Body of pancreas (tissue), 4 donors: ENCODE measurements around the gene HSP90AB1. TPM values are rescaled to one million over a fixed set of nuclear protein-coding genes. Genes with fewer than 3 reads are reported as not detected.

Source experiments
- ATAC-seq: fragments of 150-250 bp; one replicate; pipeline ENCODE4 v1.9.1; 2016
- DNase-seq, 4 donors: peaks; one replicate each; pipeline ENCODE4 v3.0.0-alpha.2; 2019
- H3K27ac ChIP-seq, 4 donors: fragments of 200-600 bp; sonication (generic); 1 replicate in 3 of 4; 2 replicates in 1 of 4; pipeline versions ENCODE4 v1.5.1 to v1.6.1; 2016 to 2019; ENCODE audit warnings: mild to moderate bottlenecking in 1 of 4, mixed read lengths in 1 of 4, moderate library complexity in 1 of 4
- H3K27me3 ChIP-seq, 2 donors: fragments of 200-600 bp; sonication (generic); one replicate each; pipeline ENCODE4 v1.6.0; 2016; ENCODE audit warnings: mild to moderate bottlenecking in 1 of 2
- H3K36me3 ChIP-seq, 2 donors: fragments of 200-600 bp; sonication (generic); replicated peaks in 1 of 2; 2 replicates each; pipeline ENCODE4 v1.5.1; 2016; ENCODE audit warnings: low read depth in 2 of 2; ENCODE audit not compliant: insufficient read depth in 1 of 2
- H3K4me1 ChIP-seq: fragments of 200-600 bp; sonication (generic); one replicate; pipeline ENCODE4 v1.6.0; 2016
- H3K4me3 ChIP-seq, 2 donors: fragments of 200-600 bp; sonication (generic); 1 replicate in 1 of 2; 2 replicates in 1 of 2; pipeline ENCODE4 v1.5.1; 2016 to 2019
- H3K9me3 ChIP-seq, 3 donors: fragments of 200-600 bp; sonication (generic); 1 replicate in 2 of 3; 2 replicates in 1 of 3; pipeline ENCODE4 v1.5.1; 2016
- POLR2A ChIP-seq, 3 donors: fragments of 450-650 bp; IDR thresholded peaks; one replicate each; pipeline ENCODE4 v1.6.1; 2016; ENCODE audit warnings: antibody characterized with exemption in 3 of 3, mild to moderate bottlenecking in 2 of 3
- WGBS, 2 donors: methylation state at CpG; one replicate each; pipeline ENCODE4 v1.1.5; 2017; 5-methylcytosine and 5-hydroxymethylcytosine counted together
- intact Hi-C: fragments of 100-400 bp; cut with DNase I; formaldehyde crosslinking; loops from one replicate; pipeline ENCODE4 v1.15.1; 2023
- total RNA-seq, 2 donors: library from RNA; depleted of rRNA; stranded (reverse); fragments of >200 nt; gene quantifications; one replicate each; pipeline ENCODE4 v1.1.0, GENCODE V29; 2016
- TF ChIP-seq, protein P1 (sequence below), 7 experiments: fragments of 450-650 bp in 4 of 7; fragments of 200-600 bp in 3 of 7; sonication (generic) in 3 of 7; IDR thresholded peaks; one replicate each; pipeline ENCODE4 v1.5.1; 2016 to 2019; ENCODE audit warnings: antibody characterized with exemption in 7 of 7

The HSP90AB1 gene
- total RNA-seq, 2 donors from 2014 or later, result 269 to 441 TPM

DNA sequence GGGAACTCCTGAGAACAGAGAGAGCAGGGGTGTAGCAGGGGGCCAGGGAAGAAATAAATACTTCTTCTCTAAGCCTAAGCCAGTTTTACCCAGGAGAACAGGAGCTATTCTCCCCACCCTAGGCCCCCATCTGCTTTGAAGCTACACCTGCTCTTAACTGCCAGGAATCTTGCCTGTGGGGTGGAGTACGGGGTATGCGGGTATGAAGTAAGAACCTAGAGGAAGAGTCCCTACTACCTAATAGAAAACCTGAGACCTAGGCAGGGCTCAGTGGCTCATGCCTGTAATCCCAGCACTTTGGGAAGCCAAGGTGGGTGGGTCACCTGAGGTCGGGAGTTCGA is 22.0 kb upstream of the HSP90AB1 start:
- peaks cover 0 to 2% of the 10 kb centered on the region in 2 donors for H3K36me3 ChIP-seq
- H3K9me3 ChIP-seq, result no peaks in the 10 kb centered on the region
- H3K4me1 ChIP-seq, result peaks cover 91% of the 10 kb centered on the region
- no peak for DNase-seq
- no peak for ATAC-seq
- no peak for TF ChIP-seq POLR2A (IDR thresholded peaks at IDR 0.05)
- TF ChIP-seq, protein P1, sequence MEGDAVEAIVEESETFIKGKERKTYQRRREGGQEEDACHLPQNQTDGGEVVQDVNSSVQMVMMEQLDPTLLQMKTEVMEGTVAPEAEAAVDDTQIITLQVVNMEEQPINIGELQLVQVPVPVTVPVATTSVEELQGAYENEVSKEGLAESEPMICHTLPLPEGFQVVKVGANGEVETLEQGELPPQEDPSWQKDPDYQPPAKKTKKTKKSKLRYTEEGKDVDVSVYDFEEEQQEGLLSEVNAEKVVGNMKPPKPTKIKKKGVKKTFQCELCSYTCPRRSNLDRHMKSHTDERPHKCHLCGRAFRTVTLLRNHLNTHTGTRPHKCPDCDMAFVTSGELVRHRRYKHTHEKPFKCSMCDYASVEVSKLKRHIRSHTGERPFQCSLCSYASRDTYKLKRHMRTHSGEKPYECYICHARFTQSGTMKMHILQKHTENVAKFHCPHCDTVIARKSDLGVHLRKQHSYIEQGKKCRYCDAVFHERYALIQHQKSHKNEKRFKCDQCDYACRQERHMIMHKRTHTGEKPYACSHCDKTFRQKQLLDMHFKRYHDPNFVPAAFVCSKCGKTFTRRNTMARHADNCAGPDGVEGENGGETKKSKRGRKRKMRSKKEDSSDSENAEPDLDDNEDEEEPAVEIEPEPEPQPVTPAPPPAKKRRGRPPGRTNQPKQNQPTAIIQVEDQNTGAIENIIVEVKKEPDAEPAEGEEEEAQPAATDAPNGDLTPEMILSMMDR (IDR thresholded peaks at IDR 0.05), result no peak
- WGBS, 2 donors, result 73 to 83% methylated on average over 4 of the region's 4 CpGs
- no peaks in the 10 kb centered on the region for H3K27me3 ChIP-seq
- intact Hi-C loops, result no loop called here
- H3K27ac ChIP-seq, result no peak overlapping the region
- H3K4me3 ChIP-seq, result no peak overlapping the region

DNA sequence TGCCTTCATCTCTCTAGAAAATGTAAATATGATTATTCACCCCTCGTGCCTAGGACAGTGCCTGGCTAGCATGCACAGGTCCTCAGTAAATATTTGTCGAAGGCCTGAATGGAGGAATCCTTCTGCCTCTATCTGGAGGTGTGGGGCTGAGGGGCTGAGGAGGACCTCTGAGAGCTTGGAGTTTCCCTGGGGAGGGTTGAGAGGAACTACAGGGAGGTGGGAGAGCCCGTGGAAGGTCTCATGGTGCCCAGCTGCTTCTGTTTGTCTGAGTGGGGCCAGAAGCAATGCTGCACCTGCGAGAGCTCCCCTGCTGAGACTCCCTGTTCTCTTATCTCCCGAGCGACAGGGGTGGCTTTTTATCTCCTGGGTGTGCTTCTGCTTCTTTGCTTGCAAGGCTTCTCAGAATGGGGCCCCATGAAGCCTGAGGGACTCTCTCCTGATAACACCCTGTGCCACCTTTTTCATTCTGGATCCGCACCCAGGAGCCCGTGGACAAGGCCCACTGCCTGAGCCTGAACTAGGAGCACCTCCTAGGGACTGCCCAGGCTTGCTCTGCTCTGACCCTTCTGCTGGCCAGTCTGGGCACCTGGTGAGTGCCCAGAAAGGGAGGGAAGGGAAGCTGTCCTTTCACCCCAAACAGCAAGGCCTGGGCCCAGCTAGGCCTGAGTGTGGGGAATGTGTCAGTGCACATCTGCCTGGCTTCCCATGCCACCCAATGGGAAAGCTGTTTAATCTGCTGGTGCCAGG is 21.1 kb upstream of the HSP90AB1 start:
- H3K27me3 ChIP-seq, result no peaks in the 10 kb centered on the region
- peak overlapping the region in 1 of 4 donors; percentile 27 for H3K27ac ChIP-seq

DNA sequence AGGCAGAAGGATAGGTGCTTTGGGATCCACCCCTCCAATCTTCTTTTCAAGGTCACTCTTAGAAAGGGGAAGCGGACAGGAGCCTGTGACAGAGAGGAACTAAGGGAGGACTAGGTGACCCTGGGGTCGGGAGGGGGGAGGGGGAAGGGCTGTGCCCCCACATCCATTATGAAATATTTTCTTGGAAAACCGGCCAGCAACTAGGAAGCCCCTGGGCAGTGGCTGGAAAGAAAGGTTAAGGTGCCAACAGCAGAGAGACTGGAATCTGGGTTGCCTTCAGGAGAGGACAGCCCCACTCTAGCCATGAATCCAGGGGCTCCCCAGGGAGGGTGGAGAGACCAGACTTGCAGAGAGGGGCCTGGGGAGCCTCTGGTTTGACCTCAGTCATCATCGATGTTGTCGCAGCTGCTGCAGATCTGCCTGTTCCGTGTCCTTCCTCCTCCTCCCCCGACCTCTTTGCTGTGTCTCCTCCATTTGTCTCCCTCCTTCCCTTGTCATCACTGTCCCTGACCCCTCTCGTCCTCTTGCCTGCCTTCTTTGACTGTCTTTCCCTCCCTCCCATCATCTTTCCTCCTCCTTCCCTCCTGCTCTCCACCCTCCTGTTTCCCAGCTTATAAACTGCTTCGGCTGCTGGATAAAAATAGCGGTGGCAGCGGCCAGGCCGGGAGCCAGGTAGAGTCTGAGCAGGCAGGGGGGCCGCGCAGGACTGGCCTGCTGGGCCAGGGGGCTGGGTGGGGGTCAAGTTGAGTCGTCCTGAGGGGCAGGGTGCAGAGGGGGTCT is 20.3 kb upstream of the HSP90AB1 start:
- Histone ChIP-seq H3K27me3 (no peaks in the 10 kb centered on the region), H3K36me3 (peaks cover 0 to 3% of the 10 kb centered on the region in 2 donors), H3K4me1 (peaks cover 74% of the 10 kb centered on the region), H3K9me3 (no peaks in the 10 kb centered on the region), H3K27ac (peak overlapping the region in 1 of 4 donors; percentile 38), H3K4me3 (no peak overlapping the region)
- 23 to 29% methylated on average over 14 to 15 of the region's 15 CpGs for WGBS, 2 donors
- DNase-seq (no peak), ATAC-seq (no peak)
- intact Hi-C loops, result no loop called here
- TF ChIP-seq, protein P1 (IDR thresholded peaks at IDR 0.05), result no peak
- no peak for TF ChIP-seq POLR2A (IDR thresholded peaks at IDR 0.05)

More for the DNA sequence above, 21.1 kb upstream of the HSP90AB1 start:
- Histone ChIP-seq H3K4me3 (no peak overlapping the region), H3K9me3 (no peaks in the 10 kb centered on the region), H3K4me1 (peaks cover 82% of the 10 kb centered on the region), H3K36me3 (peaks cover 0 to 3% of the 10 kb centered on the region in 2 donors)
- DNase-seq (no peak), ATAC-seq (no peak)
- 53 to 63% methylated on average over 8 of the region's 8 CpGs for WGBS, 2 donors
- TF ChIP-seq, protein P1 (IDR thresholded peaks at IDR 0.05), result no peak
- no peak for TF ChIP-seq POLR2A (IDR thresholded peaks at IDR 0.05)
- intact Hi-C loops, result no loop called here

GRCh38 chr6:44227148-44227793 is 19.6 kb upstream of the HSP90AB1 start:
- H3K9me3 ChIP-seq, result no peaks in the 10 kb centered on the region
- DNase-seq (no peak), ATAC-seq (no peak)
- H3K4me3 ChIP-seq, result no peak overlapping the region
- H3K27me3 ChIP-seq, result no peaks in the 10 kb centered on the region
- H3K36me3 ChIP-seq, result peaks cover 0 to 6% of the 10 kb centered on the region in 2 donors
- intact Hi-C loops, result no loop called here
- H3K27ac ChIP-seq, result peak overlapping the region in 1 of 4 donors; percentile 38
- WGBS, 2 donors, result 52 to 74% methylated on average over 3 to 7 of the region's 7 CpGs
- no peak for TF ChIP-seq POLR2A (IDR thresholded peaks at IDR 0.05)
- TF ChIP-seq, protein P1 (IDR thresholded peaks at IDR 0.05), result no peak
- H3K4me1 ChIP-seq, result peaks cover 69% of the 10 kb centered on the region
